PC-9 (cell line): Measurements from ENCODE around the gene L1CAM. TPM values are rescaled to one million over a fixed set of nuclear protein-coding genes. Genes with fewer than 3 reads are reported as not detected.

ENCODE experiments used
- BruUV-seq: library from RNA; stranded (reverse); fragments of 400-500 nt; replicated peaks from 2 replicates; lab custom pipeline; 2021; lab: Mats Ljungman, UMichigan
- CTCF ChIA-PET: fragments of 300-600 bp; sonication (Branson Sonifier 250); formaldehyde crosslinking; loops from one replicate; lab custom pipeline; 2022; ENCODE audit warnings: antibody characterized with exemption; lab: Charles Lee
- POLR2A ChIA-PET: fragments of 300-600 bp; sonication (Branson Sonifier 250); formaldehyde crosslinking; loops from one replicate; lab custom pipeline; 2022; ENCODE audit warnings: antibody characterized with exemption; ENCODE audit not compliant: unreplicated experiment; lab: Charles Lee
- DNase-seq, 2 experiments: peaks; one replicate each; pipeline versions ENCODE4 v3.0.0 to v3.0.0-alpha.2; 2015 to 2022; ENCODE audit warnings: mixed read lengths in 1 of 2
- H2AFZ ChIP-seq: fragments of 200-600 bp; sonication (generic); 2 replicates; pipeline ENCODE4 v1.8.1; 2017; ENCODE audit warnings: antibody characterized with exemption
- H3F3A ChIP-seq: fragments of 200-600 bp; sonication (generic); 2 replicates; pipeline ENCODE4 v1.8.1; 2017; ENCODE audit warnings: antibody characterized with exemption, mild to moderate bottlenecking, low read depth; ENCODE audit not compliant: insufficient read depth
- H3K27ac ChIP-seq: fragments of 200-600 bp; sonication (generic); 2 replicates; pipeline ENCODE4 v1.6.1; 2016; ENCODE audit warnings: mixed run types
- H3K27me3 ChIP-seq: fragments of 200-600 bp; sonication (generic); 2 replicates; pipeline ENCODE4 v1.6.1; 2016; ENCODE audit warnings: low read depth, mixed run types; ENCODE audit not compliant: insufficient read depth
- H3K36me3 ChIP-seq: fragments of 200-600 bp; sonication (generic); 2 replicates; pipeline ENCODE4 v1.6.1; 2016; ENCODE audit warnings: low read depth, mixed run types
- H3K4me1 ChIP-seq: fragments of 200-600 bp; sonication (generic); replicated peaks from 2 replicates; pipeline ENCODE4 v1.6.1; 2016; ENCODE audit warnings: mixed run types; ENCODE audit not compliant: insufficient read depth
- H3K4me2 ChIP-seq: fragments of 200-600 bp; sonication (generic); 2 replicates; pipeline ENCODE4 v1.6.1; 2017; ENCODE audit warnings: mixed run types
- H3K4me3 ChIP-seq: fragments of 200-600 bp; sonication (generic); 2 replicates; pipeline ENCODE4 v1.6.1; 2016; ENCODE audit warnings: mixed run types
- H3K79me2 ChIP-seq: fragments of 200-600 bp; sonication (generic); 2 replicates; pipeline ENCODE4 v1.6.1; 2017; ENCODE audit warnings: low read depth, mixed run types
- H3K9me2 ChIP-seq: fragments of 200-600 bp; sonication (generic); 2 replicates; pipeline ENCODE4 v1.8.1; 2017; ENCODE audit warnings: mild to moderate bottlenecking; ENCODE audit not compliant: insufficient read depth
- H3K9me3 ChIP-seq: fragments of 200-600 bp; sonication (generic); 2 replicates; pipeline ENCODE4 v1.8.1; 2016; ENCODE audit warnings: low read depth; ENCODE audit not compliant: insufficient read depth
- H4K20me1 ChIP-seq: fragments of 200-600 bp; sonication (generic); 2 replicates; pipeline ENCODE4 v1.8.1; 2017; ENCODE audit not compliant: insufficient read depth
- EZH2 ChIP-seq: fragments of 200-600 bp; sonication (generic); IDR thresholded peaks from 2 replicates; pipeline ENCODE4 v1.8.0; 2017; ENCODE audit warnings: antibody characterized with exemption, low read depth
- intact Hi-C: fragments of 100-400 bp; cut with micrococcal nuclease; formaldehyde crosslinking; loops from one replicate; pipeline ENCODE4 v1.10.0; 2022; ENCODE audit not compliant: unreplicated experiment
- total RNA-seq: library from RNA; stranded (reverse); gene quantifications from 2 replicates; pipeline ENCODE4 v1.2.3, GENCODE V29; 2021
- TF ChIP-seq, protein P1 (sequence below): fragments of 200-600 bp; sonication (generic); conservative IDR thresholded peaks from 2 replicates; pipeline ENCODE4 v1.6.1; 2017; ENCODE audit warnings: mixed run types, antibody characterized with exemption, mild to moderate bottlenecking, moderate library complexity

Gene L1CAM
- total RNA-seq, 1 experiment from 2014 or later = 68.8 TPM

DNA sequence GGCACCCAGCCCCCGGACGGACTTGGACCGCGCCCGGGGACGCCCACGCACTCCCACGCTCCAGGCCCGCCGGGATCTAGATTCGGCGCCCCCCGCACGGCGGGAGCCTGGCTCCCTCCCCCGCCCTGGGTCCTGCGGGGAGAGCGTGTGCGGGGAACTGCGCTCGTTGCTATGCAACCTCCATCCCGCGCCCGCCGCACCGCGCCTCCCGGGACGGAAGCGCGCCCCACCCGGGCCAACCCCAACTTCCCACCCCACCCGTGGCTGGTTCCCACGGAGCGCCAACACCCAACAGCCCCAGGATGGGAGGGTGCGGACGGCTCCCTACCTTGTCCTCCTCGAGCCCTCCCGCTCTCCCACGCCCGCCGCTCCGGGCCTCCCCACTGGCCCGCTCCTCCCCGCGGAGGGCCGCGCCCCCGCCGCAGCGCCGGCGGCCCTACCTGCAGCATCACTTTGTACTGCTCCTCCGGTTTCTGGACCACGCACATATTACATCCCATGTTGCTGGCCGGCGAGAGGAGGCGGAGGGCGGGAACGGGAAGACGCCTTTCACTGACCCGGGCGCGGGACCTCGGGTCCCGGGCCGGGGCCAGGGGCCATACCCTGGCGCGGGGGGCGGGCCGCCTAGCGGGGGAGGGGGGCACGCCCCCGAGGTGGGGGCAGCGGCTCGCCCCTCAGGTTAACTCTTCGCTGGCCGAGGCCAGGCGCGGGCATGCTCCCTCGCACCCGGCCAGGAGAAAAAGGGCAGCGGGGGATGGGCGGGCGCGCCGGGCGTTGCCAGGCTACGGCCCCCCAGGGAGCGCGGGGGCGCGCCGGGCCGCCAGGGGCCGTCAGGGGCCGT is 56.0 kb downstream of the L1CAM start, which contains the start of gene PDZD4:
Gene PDZD4, minus strand, starts transcription at position 746 of the 841 bp plus-strand sequence. Its CDS starts 246 bp downstream, at position 500.
- Histone ChIP-seq H3K27me3 (peaks cover 40% of the 10 kb centered on the region), H3K4me1 (no peaks in the 10 kb centered on the region), H3K79me2 (no peaks in the 10 kb centered on the region), H2AFZ (no peak within 1 kb of the TSS), H3K4me2 (no peak within 1 kb of the TSS), H3F3A (no peaks in the 10 kb centered on the region), H3K9me2 (no peaks in the 10 kb centered on the region), H3K36me3 (no peaks in the 10 kb centered on the region), H3K4me3 (no peak within 1 kb of the TSS), H4K20me1 (no peaks in the 10 kb centered on the region), H3K27ac (no peak within 1 kb of the TSS), H3K9me3 (no peaks in the 10 kb centered on the region)
- no peak for DNase-seq
- no TSS peak for BruUV-seq
- ChIA-PET POLR2A (no interaction called here), CTCF (no interaction called here)
- intact Hi-C loops = no loop called here
- TF ChIP-seq, protein P1, sequence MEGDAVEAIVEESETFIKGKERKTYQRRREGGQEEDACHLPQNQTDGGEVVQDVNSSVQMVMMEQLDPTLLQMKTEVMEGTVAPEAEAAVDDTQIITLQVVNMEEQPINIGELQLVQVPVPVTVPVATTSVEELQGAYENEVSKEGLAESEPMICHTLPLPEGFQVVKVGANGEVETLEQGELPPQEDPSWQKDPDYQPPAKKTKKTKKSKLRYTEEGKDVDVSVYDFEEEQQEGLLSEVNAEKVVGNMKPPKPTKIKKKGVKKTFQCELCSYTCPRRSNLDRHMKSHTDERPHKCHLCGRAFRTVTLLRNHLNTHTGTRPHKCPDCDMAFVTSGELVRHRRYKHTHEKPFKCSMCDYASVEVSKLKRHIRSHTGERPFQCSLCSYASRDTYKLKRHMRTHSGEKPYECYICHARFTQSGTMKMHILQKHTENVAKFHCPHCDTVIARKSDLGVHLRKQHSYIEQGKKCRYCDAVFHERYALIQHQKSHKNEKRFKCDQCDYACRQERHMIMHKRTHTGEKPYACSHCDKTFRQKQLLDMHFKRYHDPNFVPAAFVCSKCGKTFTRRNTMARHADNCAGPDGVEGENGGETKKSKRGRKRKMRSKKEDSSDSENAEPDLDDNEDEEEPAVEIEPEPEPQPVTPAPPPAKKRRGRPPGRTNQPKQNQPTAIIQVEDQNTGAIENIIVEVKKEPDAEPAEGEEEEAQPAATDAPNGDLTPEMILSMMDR = no peak
- TF ChIP-seq EZH2 = no peak

DNA sequence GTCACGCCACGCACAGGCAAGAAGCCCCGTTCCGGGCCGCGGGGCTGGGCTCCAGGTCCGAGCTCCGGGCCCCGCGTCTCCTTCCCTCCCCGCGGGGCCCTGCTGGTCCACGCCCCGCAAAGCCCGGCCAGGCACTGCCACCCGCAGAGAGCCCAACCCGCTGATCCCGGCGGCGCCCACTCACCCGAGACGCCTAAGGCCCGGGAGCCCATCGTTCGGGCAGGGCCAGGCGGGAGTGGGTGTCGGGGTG is 56.5 kb downstream of the L1CAM start:
- intact Hi-C loops = no loop called here
- Histone ChIP-seq H4K20me1 (no peaks in the 10 kb centered on the region), H3K79me2 (no peaks in the 10 kb centered on the region), H3K27ac (no peak overlapping the region), H3K9me2 (no peaks in the 10 kb centered on the region), H3K36me3 (no peaks in the 10 kb centered on the region), H3K4me1 (no peaks in the 10 kb centered on the region), H2AFZ (no peak overlapping the region), H3K9me3 (no peaks in the 10 kb centered on the region), H3F3A (no peaks in the 10 kb centered on the region), H3K27me3 (peaks cover 42% of the 10 kb centered on the region), H3K4me3 (no peak overlapping the region), H3K4me2 (no peak overlapping the region)
- ChIA-PET CTCF (no interaction called here), POLR2A (no interaction called here)
- no peak for TF ChIP-seq EZH2
- TF ChIP-seq, protein P1 = no peak
- BruUV-seq = no TSS peak
- no peak for DNase-seq

DNA sequence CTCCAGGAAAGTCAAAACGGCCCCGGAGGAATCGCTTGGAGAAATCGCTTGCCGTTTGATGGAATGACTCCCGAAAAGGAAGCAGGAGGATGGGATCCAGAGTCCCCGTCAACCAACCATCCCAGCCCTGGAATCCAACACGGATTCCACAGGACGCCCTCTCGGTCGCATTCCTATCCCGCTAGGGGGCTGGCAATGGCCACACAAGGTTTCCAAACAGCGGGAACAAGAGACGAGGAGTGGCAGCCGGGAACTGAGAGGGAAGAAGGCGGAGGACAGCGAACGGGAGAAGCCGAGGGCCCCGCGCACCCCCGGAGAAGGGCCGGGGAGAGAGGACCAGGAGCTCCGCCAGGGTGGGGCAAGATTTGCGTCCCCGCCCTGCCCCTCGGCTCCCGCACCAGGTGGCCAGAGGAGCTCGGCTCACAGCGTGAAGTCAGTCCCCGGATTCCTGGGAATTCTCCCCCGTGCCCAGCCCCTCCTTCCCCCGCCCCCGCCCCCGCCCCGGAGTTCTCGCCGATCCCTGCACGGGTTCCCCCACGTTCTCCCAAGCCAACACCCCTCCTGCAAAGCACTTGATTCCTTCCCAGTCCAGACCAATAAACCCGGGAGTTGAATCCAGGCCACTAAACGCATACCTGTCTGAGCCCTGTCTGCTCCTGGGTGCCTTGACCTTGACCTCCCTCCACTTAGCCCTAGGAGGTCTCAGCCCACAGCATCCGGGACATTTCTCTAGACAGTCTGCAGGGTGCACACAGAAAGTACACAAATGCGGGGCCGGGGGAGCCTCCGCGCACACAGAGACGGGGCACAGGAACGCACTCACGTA is 57.0 kb downstream of the L1CAM start:
- TF ChIP-seq, protein P1 = no peak
- no peak for TF ChIP-seq EZH2
- no TSS peak for BruUV-seq
- intact Hi-C loops = no loop called here
- no peaks in the 10 kb centered on the region for H3K79me2 ChIP-seq
- H3K4me2 ChIP-seq = no peak overlapping the region
- no peaks in the 10 kb centered on the region for H3F3A ChIP-seq
- no peaks in the 10 kb centered on the region for H3K4me1 ChIP-seq
- CTCF ChIA-PET = no interaction called here
- H3K27ac ChIP-seq = no peak overlapping the region
- H3K4me3 ChIP-seq = no peak overlapping the region
- DNase-seq = no peak
- no peaks in the 10 kb centered on the region for H3K36me3 ChIP-seq
- H3K27me3 ChIP-seq = peaks cover 42% of the 10 kb centered on the region
- POLR2A ChIA-PET = no interaction called here
- H2AFZ ChIP-seq = no peak overlapping the region
- no peaks in the 10 kb centered on the region for H4K20me1 ChIP-seq
- no peaks in the 10 kb centered on the region for H3K9me2 ChIP-seq
- no peaks in the 10 kb centered on the region for H3K9me3 ChIP-seq
